K562 (cell line): ENCODE measurements around the gene CTNNA3. TPM values are rescaled to one million over a fixed set of nuclear protein-coding genes. Genes with fewer than 3 reads are reported as not detected.

Experiments
- ATAC-seq: fragments of 200-7000 bp; cut with Tn5 transposase; 3 replicates; pipeline ENCODE4 v1.9.1; 2020; ENCODE audit warnings: moderate library complexity
- BruUV-seq: library from RNA; stranded (reverse); fragments of 400-500 nt; replicated peaks from 2 replicates; lab custom pipeline; 2021; lab: Mats Ljungman, UMichigan
- CTCF ChIA-PET: fragments of 300-600 bp; formaldehyde crosslinking; extraction: SDS; loops from one replicate; lab custom pipeline; 2021; ENCODE audit warnings: low intra/inter-chr PET ratio; lab: Yijun Ruan, JAX
- POLR2A ChIA-PET: fragments of 300-600, 350-650 bp; sonication (Branson Sonifier 250); formaldehyde crosslinking; extraction: SDS; loops from one replicate; lab custom pipeline; 2021; ENCODE audit warnings: antibody characterized with exemption, inconsistent platforms; lab: Yijun Ruan, JAX
- DNase-seq, 4 experiments: peaks; one replicate each; pipeline versions ENCODE4 v3.0.0 to v3.0.0-alpha.2; 2011 to 2018; ENCODE audit warnings: low spot score in 3 of 4, mixed read lengths in 3 of 4; ENCODE audit errors: extremely low read depth in 1 of 4
- FAIRE-seq: peaks from 2 replicates; lab custom pipeline; 2011; peaks lifted over from hg19 to GRCh38; lab: Jason Lieb, UNC
- H2AFZ ChIP-seq: 2 replicates; pipeline ENCODE4 v1.6.0; 2011; ENCODE audit warnings: low read depth, low read length, control low read depth, inconsistent platforms
- H3K27ac ChIP-seq: fragments of 200-600 bp; 3 replicates; pipeline ENCODE4 v1.8.0; 2011; ENCODE audit warnings: low read depth, mild to moderate bottlenecking, control low read depth, inconsistent platforms, low read length, moderate library complexity, mixed read lengths; ENCODE audit errors: extremely low read depth
- H3K27me3 ChIP-seq, 2 experiments: fragments of 300-600 bp in 1 of 2; 2 replicates in 1 of 2; 3 replicates in 1 of 2; pipeline versions ENCODE4 v1.6.0 to v1.8.0; 2011; ENCODE audit warnings: inconsistent platforms in 2 of 2, low read length in 2 of 2, mild to moderate bottlenecking in 1 of 2, mixed read lengths in 1 of 2, moderate library complexity in 1 of 2; ENCODE audit not compliant: control insufficient read depth in 2 of 2, insufficient read depth in 2 of 2
- H3K36me3 ChIP-seq: fragments of 300-600 bp; 3 replicates; pipeline ENCODE4 v1.8.0; 2011; ENCODE audit warnings: mild to moderate bottlenecking, low read length, inconsistent platforms; ENCODE audit not compliant: control insufficient read depth, insufficient read depth
- H3K4me1 ChIP-seq, 2 experiments: fragments of 200-600 bp in 1 of 2; replicated peaks in 1 of 2; 2 replicates in 1 of 2; 3 replicates in 1 of 2; pipeline versions ENCODE4 v1.5.1 to v1.8.0; 2011; ENCODE audit warnings: inconsistent platforms in 2 of 2, low read length in 2 of 2, mild to moderate bottlenecking in 1 of 2, mixed read lengths in 1 of 2, moderate library complexity in 1 of 2; ENCODE audit not compliant: control insufficient read depth in 2 of 2, insufficient read depth in 2 of 2
- H3K4me2 ChIP-seq: 2 replicates; pipeline ENCODE4 v1.6.1; 2011; ENCODE audit warnings: low read length, control low read depth, inconsistent platforms, mixed read lengths; ENCODE audit not compliant: insufficient read depth
- H3K4me3 ChIP-seq: fragments of 200-600 bp; sonication (generic), shearing (Covaris generic); 2 replicates; pipeline ENCODE4 v1.5.1; 2016; ENCODE audit warnings: control low read depth, inconsistent platforms
- H3K79me2 ChIP-seq: fragments of 200-600 bp; 3 replicates; pipeline ENCODE4 v1.8.0; 2011; ENCODE audit warnings: low read length, inconsistent platforms; ENCODE audit not compliant: control insufficient read depth, insufficient read depth
- H3K9ac ChIP-seq, 2 experiments: 2 replicates each; pipeline versions ENCODE4 v1.6.0 to v1.6.1; 2011; ENCODE audit warnings: low read depth in 2 of 2, low read length in 2 of 2, control low read depth in 1 of 2, inconsistent platforms in 1 of 2, mild to moderate bottlenecking in 1 of 2, mixed read lengths in 1 of 2; ENCODE audit not compliant: insufficient read depth in 1 of 2
- H3K9me1 ChIP-seq: one replicate; pipeline ENCODE4 v1.6.0; 2011; ENCODE audit warnings: inconsistent platforms, mild to moderate bottlenecking, low read length, moderate library complexity; ENCODE audit not compliant: control insufficient read depth, insufficient read depth
- H3K9me3 ChIP-seq: replicated peaks from 2 replicates; pipeline ENCODE4 v1.5.1; 2011; ENCODE audit warnings: low read depth, low read length, inconsistent platforms; ENCODE audit not compliant: control insufficient read depth, insufficient read depth
- H4K20me1 ChIP-seq: replicated peaks from 2 replicates; pipeline ENCODE4 v1.6.1; 2011; ENCODE audit warnings: low read length, inconsistent platforms, mixed read lengths; ENCODE audit not compliant: control insufficient read depth, insufficient read depth
- EWSR1 ChIP-seq: fragments of 450-650 bp; IDR thresholded peaks from 2 replicates; pipeline ENCODE4 v1.6.1; 2018; ENCODE audit warnings: borderline replicate concordance, mild to moderate bottlenecking, low read depth, moderate library complexity; ENCODE audit not compliant: partially characterized antibody
- HDAC2 ChIP-seq: fragments of 450-650 bp; IDR thresholded peaks from 2 replicates; pipeline ENCODE4 v1.6.1; 2016; ENCODE audit warnings: mild to moderate bottlenecking
- MCM2 ChIP-seq: fragments of 450-650 bp; IDR thresholded peaks from 2 replicates; pipeline ENCODE4 v1.6.1; 2017; ENCODE audit warnings: low read depth, mild to moderate bottlenecking
- MCM7 ChIP-seq, 2 experiments: fragments of 450-650 bp; IDR thresholded peaks; 2 replicates each; pipeline ENCODE4 v1.6.1; 2016 to 2018
- NUFIP1 ChIP-seq: fragments of 450-650 bp; IDR thresholded peaks from 2 replicates; pipeline ENCODE4 v1.6.1; 2018; ENCODE audit not compliant: partially characterized antibody
- SAFB2 ChIP-seq: fragments of 200-400 bp; formaldehyde crosslinking; IDR thresholded peaks from 2 replicates; pipeline ENCODE4 v1.6.1; 2018; ENCODE audit warnings: borderline replicate concordance, low read length, low read depth, moderate library complexity; ENCODE audit not compliant: severe bottlenecking
- TAF9B ChIP-seq: fragments of 450-650 bp; IDR thresholded peaks from 2 replicates; pipeline ENCODE4 v1.6.1; 2018; ENCODE audit warnings: mild to moderate bottlenecking; ENCODE audit not compliant: partially characterized antibody
- TCF7 ChIP-seq: sonication (generic); IDR thresholded peaks from 2 replicates; pipeline ENCODE4 v1.6.1; 2016; ENCODE audit warnings: antibody characterized with exemption, borderline replicate concordance
- U2AF1 ChIP-seq: fragments of 200-400 bp; formaldehyde crosslinking; optimal IDR thresholded peaks from 2 replicates; pipeline ENCODE3; 2017; ENCODE audit warnings: mild to moderate bottlenecking, low read depth, low read length, moderate library complexity
- WGBS: fragments of 100-300 bp; shearing (Covaris generic); methylation state at CpG from one replicate; pipeline ENCODE4 v1.1.6; 2016; ENCODE audit warnings: low coverage, mixed read lengths; ENCODE audit not compliant: insufficient coverage; ENCODE audit errors: missing lambda C conversion rate; 5-methylcytosine and 5-hydroxymethylcytosine counted together
- in situ Hi-C: fragments of 300-500 bp; cut with MboI; formaldehyde crosslinking; loops from 4 replicates; pipeline ENCODE4 v1.15.0; 2018; ENCODE audit warnings: inconsistent platforms, mixed read lengths
- intact Hi-C: fragments of 100-400 bp; cut with micrococcal nuclease; formaldehyde crosslinking; loops from 2 replicates; pipeline ENCODE4 v1.14.2; 2022
- polyA plus RNA-seq, 8 experiments: library from polyadenylated mRNA; depleted of rRNA in 4 of 8; stranded (reverse) in 5 of 8; unstranded in 3 of 8; fragments of >200 nt; fragmentation: Nextera tagmentation in 2 of 8; fragmentation: Illumina TruSeq in 1 of 8; extraction: Ambion mirVana in 2 of 8; extraction: Trizol in 1 of 8; gene quantifications; 2 replicates each; pipeline versions ENCODE4 v1.2.1 to v1.2.3, GENCODE V29; 2011 to 2014; ENCODE audit warnings: inconsistent platforms in 1 of 8, missing spikeins in 1 of 8
- total RNA-seq, 7 experiments: library from RNA; depleted of rRNA in 6 of 7; stranded (reverse); fragments of >200 nt in 6 of 7; fragmentation: Illumina TruSeq in 2 of 7; extraction: Trizol in 2 of 7; gene quantifications; 2 replicates each; pipeline versions ENCODE4 v1.2.1 to v1.2.3, GENCODE V29; 2011 to 2021; ENCODE audit warnings: low replicate concordance in 1 of 7
- TF ChIP-seq, protein P1 (sequence below): fragments of 450-650 bp; IDR thresholded peaks from 2 replicates; pipeline ENCODE4 v1.6.1; 2014; ENCODE audit warnings: low read depth, mild to moderate bottlenecking, moderate library complexity, borderline replicate concordance
- TF ChIP-seq, protein P2 (sequence below): fragments of 450-650 bp; IDR thresholded peaks from 2 replicates; pipeline ENCODE4 v1.6.1; 2016; ENCODE audit warnings: mild to moderate bottlenecking
- TF ChIP-seq, protein P3 (sequence below): sonication (generic); formaldehyde crosslinking; IDR thresholded peaks from 2 replicates; pipeline ENCODE4 v1.9.0; 2022; ENCODE audit warnings: mild to moderate bottlenecking, missing genetic modification reagents
- TF ChIP-seq, protein P4 (sequence below): IDR thresholded peaks from 2 replicates; pipeline ENCODE4 v1.6.1; 2011; ENCODE audit warnings: borderline replicate concordance, low read depth, mild to moderate bottlenecking, moderate library complexity, low read length; ENCODE audit not compliant: insufficient read depth, poor library complexity, severe bottlenecking
- TF ChIP-seq, protein P5 (sequence below): sonication (generic); formaldehyde crosslinking; IDR thresholded peaks from 2 replicates; pipeline ENCODE4 v1.8.1; 2023; ENCODE audit warnings: mild to moderate bottlenecking, missing genetic modification reagents

CTNNA3 gene
- total and polyA plus RNA-seq, 9 of the 15 experiments (the other 6 are each of a cell fraction or from before 2014, with no cell fraction given) = 0.04 TPM; not detected in 8

DNA sequence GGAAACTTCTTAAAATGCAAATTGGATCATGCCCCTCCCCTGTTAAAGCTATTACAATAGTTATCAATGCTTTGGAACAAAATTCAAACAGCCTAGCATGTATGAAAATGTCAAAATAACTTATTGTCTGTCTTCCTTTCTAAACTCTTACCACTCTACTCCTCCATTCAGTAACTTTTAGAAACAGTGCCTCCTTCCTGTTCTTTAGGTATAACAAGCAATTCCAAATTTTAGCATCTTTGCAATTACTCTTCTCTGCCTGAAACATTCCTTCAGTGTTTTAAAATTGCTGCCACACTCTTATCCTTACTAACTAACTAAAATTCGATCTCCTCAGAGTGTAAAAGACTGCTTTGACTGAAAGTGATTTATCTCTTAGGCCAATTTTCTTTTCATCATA, 1430.6 kb downstream of the CTNNA3 start (continued):
- TF ChIP-seq, protein P1, sequence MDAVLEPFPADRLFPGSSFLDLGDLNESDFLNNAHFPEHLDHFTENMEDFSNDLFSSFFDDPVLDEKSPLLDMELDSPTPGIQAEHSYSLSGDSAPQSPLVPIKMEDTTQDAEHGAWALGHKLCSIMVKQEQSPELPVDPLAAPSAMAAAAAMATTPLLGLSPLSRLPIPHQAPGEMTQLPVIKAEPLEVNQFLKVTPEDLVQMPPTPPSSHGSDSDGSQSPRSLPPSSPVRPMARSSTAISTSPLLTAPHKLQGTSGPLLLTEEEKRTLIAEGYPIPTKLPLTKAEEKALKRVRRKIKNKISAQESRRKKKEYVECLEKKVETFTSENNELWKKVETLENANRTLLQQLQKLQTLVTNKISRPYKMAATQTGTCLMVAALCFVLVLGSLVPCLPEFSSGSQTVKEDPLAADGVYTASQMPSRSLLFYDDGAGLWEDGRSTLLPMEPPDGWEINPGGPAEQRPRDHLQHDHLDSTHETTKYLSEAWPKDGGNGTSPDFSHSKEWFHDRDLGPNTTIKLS = no peak
- TF ChIP-seq, protein P2, sequence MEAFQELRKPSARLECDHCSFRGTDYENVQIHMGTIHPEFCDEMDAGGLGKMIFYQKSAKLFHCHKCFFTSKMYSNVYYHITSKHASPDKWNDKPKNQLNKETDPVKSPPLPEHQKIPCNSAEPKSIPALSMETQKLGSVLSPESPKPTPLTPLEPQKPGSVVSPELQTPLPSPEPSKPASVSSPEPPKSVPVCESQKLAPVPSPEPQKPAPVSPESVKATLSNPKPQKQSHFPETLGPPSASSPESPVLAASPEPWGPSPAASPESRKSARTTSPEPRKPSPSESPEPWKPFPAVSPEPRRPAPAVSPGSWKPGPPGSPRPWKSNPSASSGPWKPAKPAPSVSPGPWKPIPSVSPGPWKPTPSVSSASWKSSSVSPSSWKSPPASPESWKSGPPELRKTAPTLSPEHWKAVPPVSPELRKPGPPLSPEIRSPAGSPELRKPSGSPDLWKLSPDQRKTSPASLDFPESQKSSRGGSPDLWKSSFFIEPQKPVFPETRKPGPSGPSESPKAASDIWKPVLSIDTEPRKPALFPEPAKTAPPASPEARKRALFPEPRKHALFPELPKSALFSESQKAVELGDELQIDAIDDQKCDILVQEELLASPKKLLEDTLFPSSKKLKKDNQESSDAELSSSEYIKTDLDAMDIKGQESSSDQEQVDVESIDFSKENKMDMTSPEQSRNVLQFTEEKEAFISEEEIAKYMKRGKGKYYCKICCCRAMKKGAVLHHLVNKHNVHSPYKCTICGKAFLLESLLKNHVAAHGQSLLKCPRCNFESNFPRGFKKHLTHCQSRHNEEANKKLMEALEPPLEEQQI = no peak
- no peak for TF ChIP-seq HDAC2
- no peak for TF ChIP-seq TCF7
- TF ChIP-seq NUFIP1 = no peak

DNA sequence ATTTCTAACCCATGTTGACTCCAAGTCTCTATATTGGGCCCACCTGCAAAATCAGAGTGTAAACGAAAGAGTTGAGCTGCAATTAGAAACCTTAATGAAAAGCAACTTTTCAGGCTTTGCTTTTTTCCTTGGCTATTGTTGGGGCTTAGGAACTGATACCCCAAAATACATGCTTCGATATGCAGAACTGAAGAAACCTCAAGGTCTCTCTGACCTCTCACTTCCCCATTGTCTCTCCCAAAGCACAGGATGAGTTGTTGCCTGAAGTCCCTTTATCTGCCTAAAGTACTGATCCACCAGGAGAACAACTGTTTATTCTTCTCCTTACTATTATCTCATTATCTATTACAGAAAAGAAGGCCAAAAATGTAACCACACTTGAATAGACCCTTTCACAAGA, 1436.2 kb downstream of the CTNNA3 start:
- no peak for TF ChIP-seq EWSR1
- TF ChIP-seq TAF9B = no peak
- TF ChIP-seq, protein P3, sequence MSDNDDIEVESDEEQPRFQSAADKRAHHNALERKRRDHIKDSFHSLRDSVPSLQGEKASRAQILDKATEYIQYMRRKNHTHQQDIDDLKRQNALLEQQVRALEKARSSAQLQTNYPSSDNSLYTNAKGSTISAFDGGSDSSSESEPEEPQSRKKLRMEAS = no peak
- TF ChIP-seq, protein P4, sequence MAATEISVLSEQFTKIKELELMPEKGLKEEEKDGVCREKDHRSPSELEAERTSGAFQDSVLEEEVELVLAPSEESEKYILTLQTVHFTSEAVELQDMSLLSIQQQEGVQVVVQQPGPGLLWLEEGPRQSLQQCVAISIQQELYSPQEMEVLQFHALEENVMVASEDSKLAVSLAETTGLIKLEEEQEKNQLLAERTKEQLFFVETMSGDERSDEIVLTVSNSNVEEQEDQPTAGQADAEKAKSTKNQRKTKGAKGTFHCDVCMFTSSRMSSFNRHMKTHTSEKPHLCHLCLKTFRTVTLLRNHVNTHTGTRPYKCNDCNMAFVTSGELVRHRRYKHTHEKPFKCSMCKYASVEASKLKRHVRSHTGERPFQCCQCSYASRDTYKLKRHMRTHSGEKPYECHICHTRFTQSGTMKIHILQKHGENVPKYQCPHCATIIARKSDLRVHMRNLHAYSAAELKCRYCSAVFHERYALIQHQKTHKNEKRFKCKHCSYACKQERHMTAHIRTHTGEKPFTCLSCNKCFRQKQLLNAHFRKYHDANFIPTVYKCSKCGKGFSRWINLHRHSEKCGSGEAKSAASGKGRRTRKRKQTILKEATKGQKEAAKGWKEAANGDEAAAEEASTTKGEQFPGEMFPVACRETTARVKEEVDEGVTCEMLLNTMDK = no peak
- TF ChIP-seq SAFB2 = no peak
- no peak for TF ChIP-seq U2AF1
- TF ChIP-seq MCM7 (IDR thresholded peaks at IDR 0.05) = no peak
- no peak for TF ChIP-seq MCM2
- TF ChIP-seq, protein P5, sequence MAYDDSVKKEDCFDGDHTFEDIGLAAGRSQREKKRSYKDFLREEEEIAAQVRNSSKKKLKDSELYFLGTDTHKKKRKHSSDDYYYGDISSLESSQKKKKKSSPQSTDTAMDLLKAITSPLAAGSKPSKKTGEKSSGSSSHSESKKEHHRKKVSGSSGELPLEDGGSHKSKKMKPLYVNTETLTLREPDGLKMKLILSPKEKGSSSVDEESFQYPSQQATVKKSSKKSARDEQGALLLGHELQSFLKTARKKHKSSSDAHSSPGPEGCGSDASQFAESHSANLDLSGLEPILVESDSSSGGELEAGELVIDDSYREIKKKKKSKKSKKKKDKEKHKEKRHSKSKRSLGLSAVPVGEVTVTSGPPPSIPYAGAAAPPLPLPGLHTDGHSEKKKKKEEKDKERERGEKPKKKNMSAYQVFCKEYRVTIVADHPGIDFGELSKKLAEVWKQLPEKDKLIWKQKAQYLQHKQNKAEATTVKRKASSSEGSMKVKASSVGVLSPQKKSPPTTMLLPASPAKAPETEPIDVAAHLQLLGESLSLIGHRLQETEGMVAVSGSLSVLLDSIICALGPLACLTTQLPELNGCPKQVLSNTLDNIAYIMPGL (CRISPR knock-in tag) = no peak
- H3K9me3 ChIP-seq = no peaks in the 10 kb centered on the region
- in situ Hi-C loops (no loop called here), intact Hi-C loops (no loop called here)
- no peak overlapping the region for H2AFZ ChIP-seq
- H3K9ac ChIP-seq = no peak overlapping the region
- no peaks in the 10 kb centered on the region for H3K79me2 ChIP-seq
- H3K4me2 ChIP-seq = no peak overlapping the region
- FAIRE-seq (no peak), DNase-seq (no peak), ATAC-seq (no peak)
- no peaks in the 10 kb centered on the region for H3K36me3 ChIP-seq
- no peaks in the 10 kb centered on the region for H3K27me3 ChIP-seq
- no peak overlapping the region for H3K4me3 ChIP-seq
- ChIA-PET POLR2A (no interaction called here), CTCF (no interaction called here)
- WGBS = 4% methylated on average over 2 of the region's 2 CpGs
- no peak overlapping the region for H3K27ac ChIP-seq
- H3K4me1 ChIP-seq = no peaks in the 10 kb centered on the region
- BruUV-seq = no TSS peak
- H4K20me1 ChIP-seq = no peaks in the 10 kb centered on the region
- H3K9me1 ChIP-seq = no peaks in the 10 kb centered on the region
